ENCODE measurements around the gene TMEM243.

DNA sequence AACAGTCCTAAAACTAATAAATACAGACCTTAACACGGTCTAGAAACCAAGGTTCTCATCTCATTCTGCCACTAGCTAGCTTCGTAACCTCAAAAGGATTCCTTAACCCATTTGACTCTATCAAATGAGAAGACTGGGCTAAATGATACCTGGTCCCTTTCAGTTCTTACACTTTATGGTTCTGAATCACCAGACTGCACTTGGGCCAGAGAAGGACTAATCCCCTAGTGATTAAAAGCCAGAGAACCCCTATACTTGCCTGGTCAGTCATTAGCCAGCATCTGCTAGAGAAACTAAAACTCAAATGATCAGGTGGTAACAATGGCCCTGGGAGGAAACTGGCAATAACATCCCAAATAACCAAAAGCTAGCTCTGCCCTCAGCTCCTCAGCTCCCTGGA is 16.8 kb downstream of the TMEM243 start:
- TF ChIP-seq CTCF (IDR thresholded peaks at IDR 0.05; ENCODE audit: low read depth, low read length) (no peak), EZH2phosphoT487 (IDR thresholded peaks at IDR 0.05; ENCODE audit: low read depth) (no peak)
